GM18870 (cell line): ENCODE data around the gene NCKAP5L.
"Not testable (repeated sequence)": the region's sequence is repeated elsewhere in the genome, so short reads cannot be mapped to it uniquely, and the experiment has no call there.

Source experiments
- ATAC-seq: cut with Tn5 transposase; IDR thresholded peaks from one replicate; pipeline ENCODE4 v1.9.1; 2021; ENCODE audit warnings: moderate library complexity; ENCODE audit not compliant: unreplicated experiment

Gene NCKAP5L

DNA sequence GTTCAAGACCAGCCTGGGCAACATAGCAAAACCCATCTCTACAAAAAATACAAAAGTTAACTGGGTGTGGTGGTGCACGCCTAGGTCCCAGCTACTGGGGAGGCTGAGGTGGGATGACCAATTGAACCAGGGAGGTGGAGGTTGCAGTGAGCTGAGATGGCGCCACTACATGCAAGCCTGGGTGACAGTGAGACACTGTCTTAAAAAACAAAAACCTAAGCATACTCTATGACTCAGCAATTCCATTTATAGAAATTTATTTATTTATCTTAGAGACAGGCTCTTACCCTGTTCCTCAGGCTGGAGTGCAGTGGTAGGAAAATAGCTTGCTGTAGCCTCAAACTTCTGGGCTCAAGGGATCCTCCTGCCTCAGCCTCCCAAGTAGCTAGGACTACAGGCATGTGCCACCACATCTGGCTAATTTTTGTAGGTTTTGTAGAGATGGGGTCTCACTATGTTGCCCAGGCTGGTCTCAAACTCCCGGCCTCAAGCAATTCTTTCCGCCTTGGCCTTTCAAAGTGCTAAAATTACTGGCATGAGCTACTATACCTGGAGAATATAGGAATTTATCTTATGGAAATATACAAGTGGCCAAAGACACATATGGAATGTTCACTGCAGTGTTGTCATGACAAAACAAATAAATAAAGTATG lies 43.3 kb downstream of the NCKAP5L start:
- ATAC-seq = no peak

- ATAC-seq = no peak
Measured at GRCh38 chr12:49783917-49784676, 44.1 kb downstream of the NCKAP5L start.

DNA sequence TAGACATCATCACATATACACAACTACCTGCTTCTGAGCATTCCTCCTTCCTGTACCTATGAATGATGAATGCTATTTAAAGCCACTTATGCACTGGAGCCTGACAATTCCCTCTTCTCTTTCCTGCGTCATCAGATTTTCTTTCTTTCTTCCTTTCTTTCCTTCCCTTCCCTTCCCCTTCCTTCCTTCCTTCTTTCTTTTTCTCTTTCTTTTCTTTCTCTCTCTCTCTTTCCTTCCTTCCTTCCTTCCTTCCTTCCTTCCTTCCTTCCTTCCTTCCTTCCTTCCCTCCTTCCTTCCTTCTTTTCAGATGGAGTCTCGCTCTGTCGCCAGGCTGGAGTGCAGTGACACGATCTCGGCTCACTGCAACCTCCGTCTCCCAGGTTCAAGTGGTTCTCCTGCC lies 47.3 kb downstream of the NCKAP5L start:
- ATAC-seq = not testable (repeated sequence)

DNA sequence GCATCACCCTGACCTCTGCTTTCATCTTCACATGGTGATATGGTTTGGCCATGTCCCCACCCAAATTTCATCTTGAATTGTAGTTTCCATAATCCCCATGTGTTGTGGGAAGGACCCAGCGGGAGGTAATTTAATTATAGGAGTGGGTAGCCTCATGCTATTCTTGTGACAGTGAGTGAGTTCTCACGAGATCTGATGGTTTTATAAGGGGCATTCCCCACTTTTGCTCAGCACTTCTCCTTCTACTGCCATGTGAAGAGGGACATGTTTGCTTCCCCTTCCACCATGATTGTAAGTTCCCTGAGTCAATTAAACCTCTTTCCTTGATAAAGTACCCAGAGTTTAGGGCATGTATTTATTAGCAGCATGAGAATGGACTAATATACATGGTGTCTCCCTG lies 48.6 kb downstream of the NCKAP5L start:
- no peak for ATAC-seq

DNA sequence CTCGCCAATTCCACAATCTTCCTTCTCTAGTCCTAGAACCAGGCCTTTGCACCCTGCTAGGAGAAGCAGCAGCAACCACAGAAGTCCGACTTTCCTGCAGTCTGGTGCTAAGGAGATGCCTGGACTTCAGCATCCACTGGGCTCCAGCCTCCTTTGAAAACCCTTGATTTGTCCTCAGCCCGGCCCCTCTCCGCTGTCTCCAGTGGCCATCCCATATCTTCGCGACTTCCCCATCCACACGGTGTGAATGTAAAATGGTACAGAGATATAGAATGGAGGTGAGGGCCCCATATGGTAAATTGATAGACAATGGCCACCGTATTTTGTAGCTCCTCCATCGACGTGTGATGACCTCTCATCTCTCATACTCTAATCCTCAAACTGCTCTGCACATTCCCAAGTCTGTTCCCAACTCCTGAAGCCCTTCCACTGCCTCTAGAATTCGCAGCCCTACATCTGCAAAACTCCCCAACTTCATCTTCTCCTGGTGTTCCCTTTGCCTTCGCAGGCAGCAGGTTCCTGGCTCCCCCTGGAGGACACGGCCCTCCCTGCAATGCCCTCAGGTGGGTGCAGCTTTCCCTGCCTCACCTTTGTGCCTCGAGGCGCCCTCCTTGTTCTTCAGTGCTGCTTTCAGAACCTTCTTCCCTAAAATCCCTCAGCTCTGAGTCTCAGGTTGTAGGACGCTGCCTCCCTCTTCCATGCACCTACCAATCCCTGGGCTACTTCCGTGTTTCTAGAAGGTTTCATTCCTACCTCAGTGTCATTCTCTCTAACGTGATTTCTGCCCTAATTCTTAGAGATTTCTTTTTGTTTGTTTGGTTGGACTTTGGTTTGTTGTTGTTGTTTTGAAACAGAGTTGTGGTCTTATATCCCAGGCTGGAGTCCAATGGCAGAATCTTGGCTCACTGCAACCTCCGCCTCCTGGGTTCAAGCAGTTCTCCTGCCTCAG lies 50.1 kb downstream of the NCKAP5L start:
- ATAC-seq = no peak

DNA sequence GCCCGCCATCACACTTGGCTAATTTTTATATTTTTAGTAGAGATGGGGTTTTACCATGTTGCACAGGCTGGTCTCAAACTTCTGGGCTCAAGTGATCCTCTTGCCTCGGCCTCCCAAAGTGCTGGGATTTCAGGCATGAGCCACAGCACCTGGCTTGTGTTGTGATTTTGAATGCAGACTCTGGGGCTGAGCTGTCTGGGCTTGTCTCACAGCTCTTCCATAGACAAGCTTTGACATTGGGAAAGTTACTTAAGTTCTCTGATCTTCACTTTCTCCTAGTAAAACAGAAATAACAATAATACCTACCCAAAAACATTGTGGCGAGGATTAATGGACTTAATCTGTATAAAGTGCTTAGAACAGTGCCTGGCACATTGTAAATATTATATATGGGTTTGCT lies 50.9 kb downstream of the NCKAP5L start:
- ATAC-seq = no peak

DNA sequence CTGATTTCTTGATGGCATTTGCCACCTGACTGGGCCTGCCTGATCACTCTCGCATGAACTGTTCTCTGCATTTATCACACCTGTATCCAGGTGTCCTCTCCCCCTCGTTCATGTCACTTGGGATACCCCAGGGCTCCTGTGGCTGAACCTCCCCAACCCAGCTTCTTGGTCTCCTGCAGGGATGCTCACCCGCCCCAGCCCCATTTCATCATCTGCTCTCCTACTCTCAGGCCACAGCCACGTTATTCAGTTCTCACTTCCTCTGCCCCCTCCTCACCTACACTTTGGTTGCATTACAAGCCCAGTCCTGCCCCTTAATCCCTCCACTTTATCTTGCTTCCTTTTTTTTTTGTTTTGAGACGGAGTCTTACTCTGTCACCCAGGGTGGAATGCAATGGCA lies 51.4 kb downstream of the NCKAP5L start:
- no peak for ATAC-seq

GRCh38 chr12:49776413-49776812 lies 51.8 kb downstream of the NCKAP5L start:
- no peak for ATAC-seq

GRCh38 chr12:49773102-49773501 lies 55.1 kb downstream of the NCKAP5L start:
- ATAC-seq = not testable (repeated sequence)

DNA sequence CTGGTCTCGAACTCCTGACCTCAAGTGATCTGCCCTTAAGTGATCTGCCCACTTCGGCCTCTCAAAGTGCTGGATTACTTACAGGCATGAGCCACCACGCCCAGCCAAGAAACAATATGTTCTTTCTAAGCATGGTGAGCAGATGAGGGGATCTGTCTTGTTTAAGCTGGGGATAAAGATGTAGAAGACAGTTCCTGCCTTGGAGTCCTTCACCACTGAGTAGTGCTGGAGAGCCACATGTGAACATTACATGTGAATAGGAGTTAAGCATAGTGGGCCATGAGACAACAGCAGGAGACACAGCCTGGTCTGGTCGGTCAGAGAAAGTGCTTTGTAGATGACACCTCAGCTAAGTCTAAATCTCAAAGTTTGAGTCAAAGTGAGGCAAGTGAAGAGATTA lies 60.9 kb downstream of the NCKAP5L start:
- ATAC-seq = no peak

- no peak for ATAC-seq
Measured at GRCh38 chr12:49766115-49766455, 62.1 kb downstream of the NCKAP5L start.

- no peak for ATAC-seq
Measured at GRCh38 chr12:49764126-49764525, 64.1 kb downstream of the NCKAP5L start.

DNA sequence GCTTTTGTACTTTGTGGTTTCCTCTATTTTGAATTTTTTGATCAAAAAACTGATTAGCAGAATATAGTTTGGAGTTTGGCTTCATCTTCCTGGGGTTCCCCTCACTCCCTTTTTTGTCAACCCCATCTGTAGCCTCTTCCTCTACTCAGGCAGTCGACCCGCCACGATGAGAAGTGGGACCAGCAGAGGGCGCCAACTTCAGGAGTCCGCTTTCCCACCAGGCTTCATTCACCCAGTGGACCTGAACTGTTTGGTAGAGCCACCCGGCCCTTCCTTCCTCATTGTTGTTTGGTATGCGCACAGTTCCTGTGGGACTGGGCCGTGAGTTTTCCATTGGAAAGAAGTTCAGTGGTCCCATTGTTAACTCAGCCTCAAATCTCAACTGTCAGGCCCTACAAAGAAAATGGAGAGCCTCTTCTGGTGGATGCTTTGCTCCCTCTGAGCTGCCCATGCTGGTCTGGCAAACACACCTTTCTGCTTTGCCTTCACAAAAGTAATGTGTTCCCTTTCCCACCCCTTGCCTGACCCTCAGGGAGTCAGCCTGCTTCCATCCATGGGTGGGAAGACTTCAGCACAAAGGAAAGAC lies 65.1 kb downstream of the NCKAP5L start:
- ATAC-seq = no peak

- ATAC-seq = no peak
Measured at GRCh38 chr12:49762468-49762847, 65.8 kb downstream of the NCKAP5L start.

- no peak for ATAC-seq
Measured at GRCh38 chr12:49761677-49762467, 66.3 kb downstream of the NCKAP5L start.

GRCh38 chr12:49750996-49751393 lies 77.2 kb downstream of the NCKAP5L start:
- no peak for ATAC-seq

- ATAC-seq = no peak
Measured at GRCh38 chr12:49750027-49750995, 77.9 kb downstream of the NCKAP5L start.

DNA sequence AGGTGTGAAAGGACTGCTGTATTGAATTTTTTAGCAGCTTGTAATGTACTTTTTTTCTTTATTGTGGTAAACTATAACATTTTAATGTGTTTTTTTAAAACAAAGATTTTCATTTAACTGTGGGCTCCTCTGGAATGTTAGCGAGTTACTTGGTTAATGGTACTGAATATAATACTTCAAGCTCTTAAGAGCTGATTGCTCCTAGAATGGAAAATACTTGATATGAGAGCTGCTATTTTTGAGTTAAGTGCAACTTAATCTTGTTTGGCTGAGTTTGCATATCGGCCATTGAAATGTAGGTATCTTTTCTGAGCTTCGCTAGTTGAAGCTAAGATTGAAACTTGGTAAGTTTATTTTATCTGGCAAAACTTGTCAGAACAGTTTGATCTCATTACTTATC lies 79.4 kb downstream of the NCKAP5L start:
- no peak for ATAC-seq

DNA sequence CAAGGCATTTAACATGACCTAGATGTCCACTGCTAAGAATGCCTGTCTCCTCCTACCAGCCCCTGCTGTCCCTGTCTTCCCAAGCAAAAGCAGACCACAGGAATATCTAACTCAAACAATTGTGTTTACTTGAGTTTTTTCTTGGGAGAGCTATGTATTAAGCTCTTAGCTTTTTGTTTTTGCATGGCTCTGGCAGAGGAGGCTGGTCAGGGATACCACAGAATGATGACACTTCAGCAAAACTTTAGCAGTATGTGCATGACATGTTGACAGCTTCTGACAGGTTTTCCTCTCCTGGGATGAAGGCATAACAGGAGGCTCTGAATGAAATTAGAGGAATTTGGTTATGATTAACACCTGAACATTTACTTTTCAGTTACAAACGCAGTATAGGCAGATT lies 79.9 kb downstream of the NCKAP5L start:
- ATAC-seq = no peak
